ENCODE results near the gene RAD51B. TPM values are rescaled to one million over a fixed set of nuclear protein-coding genes. Genes with fewer than 3 reads are reported as not detected.

The RAD51B gene
- total RNA-seq, 1 experiment from 2014 or later = 16.7 TPM

GRCh38 chr14:68243450-68244010 lies 424.0 kb downstream of the RAD51B start:
- Histone ChIP-seq H2BK15ac (ENCODE audit: low read depth, low read length) (no peak overlapping the region), H3K23ac (ENCODE audit: insufficient read length, low read depth, low read length) (no peak overlapping the region), H3K18ac (ENCODE audit: insufficient read length, low read depth, low read length) (no peak overlapping the region), H4K8ac (replicated peaks; ENCODE audit: insufficient read length, low read depth, low read length) (no peak overlapping the region), H3K56ac (ENCODE audit: insufficient read length, low read depth, low read length) (no peak overlapping the region), H2BK20ac (ENCODE audit: low read depth, low read length, poor library complexity, severe bottlenecking) (no peak overlapping the region), H3K79me2 (ENCODE audit: insufficient read depth, low read length) (no peaks in the 10 kb centered on the region), H4K20me1 (ENCODE audit: control insufficient read depth, insufficient read depth, insufficient read length) (no peaks in the 10 kb centered on the region), H3K79me1 (ENCODE audit: insufficient read depth, low read depth, low read length, poor library complexity, severe bottlenecking) (no peaks in the 10 kb centered on the region), H2BK120ac (ENCODE audit: low read depth, low read length, poor library complexity, severe bottlenecking) (no peak overlapping the region), H3K4ac (ENCODE audit: low read depth, low read length) (no peak overlapping the region), H3K27me3 (ENCODE audit: insufficient read depth, low read length) (no peaks in the 10 kb centered on the region), H2BK12ac (ENCODE audit: insufficient read length, low read depth, low read length) (no peak overlapping the region), H4K5ac (ENCODE audit: insufficient read length, low read depth, low read length) (no peak overlapping the region), H3K14ac (ENCODE audit: insufficient read depth, low read length) (no peak overlapping the region), H3K23me2 (ENCODE audit: insufficient read length, low read depth, low read length, poor library complexity, severe bottlenecking) (no peaks in the 10 kb centered on the region), H4K91ac (ENCODE audit: insufficient read length, low read depth, low read length) (no peak overlapping the region), H3K9me3 (ENCODE audit: control insufficient read depth, low read depth, low read length) (no peaks in the 10 kb centered on the region), H2AK5ac (ENCODE audit: insufficient read length, low read length) (no peak overlapping the region), H3K4me1 (ENCODE audit: insufficient read depth, low read length) (0 out of 2 replicates have a peak, but pooled peaks cover 6% of the 10 kb centered on the region), H3K4me2 (ENCODE audit: insufficient read depth, insufficient read length, low read length) (no peak overlapping the region), H3T11ph (ENCODE audit: low read length) (no peak overlapping the region), H3K9ac (ENCODE audit: extremely low read depth, insufficient read length, low read length) (no peak overlapping the region), H3K27ac (ENCODE audit: insufficient read length, low read depth, low read length) (no peak overlapping the region), H2AFZ (ENCODE audit: low read length) (no peak overlapping the region), H2BK5ac (ENCODE audit: insufficient read length, low read length) (no peak overlapping the region)
- H3K4me3 Mint-ChIP-seq = no peak overlapping the region
- H3K9me3 Mint-ChIP-seq = no peaks in the 10 kb centered on the region
- H3K4me1 Mint-ChIP-seq = peaks cover 43 to 48% of the 10 kb centered on the region in 2 experiments
- no CpG with 5 or more reads among the region's 3 CpGs for WGBS (ENCODE audit: extremely low coverage, insufficient read length, low lambda C conversion rate)
- H3K27ac Mint-ChIP-seq = no peak overlapping the region; a peak in 1 of 7 replicates
- no peak for TF ChIP-seq CTCF (conservative IDR thresholded peaks at IDR 0.05)
- H3K27me3 Mint-ChIP-seq (ENCODE audit: low read depth) = no peaks in the 10 kb centered on the region
- no peaks in the 10 kb centered on the region for H3K36me3 Mint-ChIP-seq (ENCODE audit: insufficient read depth in 1 of 3, low read depth in 3 of 3)
- no peak for DNase-seq
